ENCODE measurements around the gene GPC5.

The GPC5 gene

DNA sequence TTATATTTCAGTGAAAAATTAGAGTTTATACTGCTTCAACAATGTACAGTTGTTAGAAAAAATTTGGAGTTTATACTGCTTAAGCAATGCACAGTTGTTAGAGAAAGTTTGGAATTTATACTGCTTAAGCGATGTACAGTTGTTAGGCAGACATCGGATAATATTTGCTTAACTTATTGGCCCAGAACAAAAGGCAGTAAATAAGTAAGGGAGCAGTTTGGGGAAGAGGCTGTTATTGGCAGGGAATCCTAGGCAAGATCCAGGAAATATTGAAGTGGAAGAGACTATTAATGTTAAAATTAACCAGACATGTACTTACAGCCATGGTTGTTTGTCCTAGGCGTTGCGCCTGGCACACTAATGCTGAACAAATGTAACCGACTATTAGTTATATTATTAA, 166.9 kb downstream of the GPC5 start:
- no peak overlapping the region for H3K27ac ChIP-seq (ENCODE audit: extremely low read depth, low read depth, low read length)
- no peaks in the 10 kb centered on the region for H3K4me1 ChIP-seq (ENCODE audit: control insufficient read depth, insufficient read depth, low read length)
- no peaks in the 10 kb centered on the region for H3K36me3 ChIP-seq (ENCODE audit: control insufficient read depth in 2 of 2, insufficient read depth in 1 of 2, low read length in 2 of 2)
- TF ChIP-seq ZNF391 (tag by site-specific recombination; IDR thresholded peaks at IDR 0.05; ENCODE audit: borderline replicate concordance, low read depth) (no peak), ZNF548 (tag by site-specific recombination; IDR thresholded peaks at IDR 0.05) (no peak), ZNF626 (tag by site-specific recombination; IDR thresholded peaks at IDR 0.05) (no peak), ZNF660 (tag by site-specific recombination; IDR thresholded peaks at IDR 0.05) (no peak), PRDM1 (tag by site-specific recombination; IDR thresholded peaks at IDR 0.05) (no peak), ZNF560 (tag by site-specific recombination; IDR thresholded peaks at IDR 0.05; ENCODE audit: borderline replicate concordance) (no peak), ZFP41 (tag by site-specific recombination; IDR thresholded peaks at IDR 0.05; ENCODE audit: borderline replicate concordance) (no peak), ZNF248 (tag by site-specific recombination; IDR thresholded peaks at IDR 0.05) (no peak), ZFP69B (tag by site-specific recombination; IDR thresholded peaks at IDR 0.05) (no peak), ZNF701 (tag by site-specific recombination; IDR thresholded peaks at IDR 0.05) (no peak), ZIC2 (tag by site-specific recombination; IDR thresholded peaks at IDR 0.05) (no peak), YY2 (tag by site-specific recombination; IDR thresholded peaks at IDR 0.05) (no peak), GLI4 (tag by site-specific recombination; IDR thresholded peaks at IDR 0.05) (no peak), ZNF529 (tag by site-specific recombination; IDR thresholded peaks at IDR 0.05; ENCODE audit: insufficient replicate concordance) (no peak), ZFP3 (tag by site-specific recombination; IDR thresholded peaks at IDR 0.05; ENCODE audit: low read depth) (no peak), ZNF558 (tag by site-specific recombination; IDR thresholded peaks at IDR 0.05) (no peak)
- TF ChIP-seq, protein P1, sequence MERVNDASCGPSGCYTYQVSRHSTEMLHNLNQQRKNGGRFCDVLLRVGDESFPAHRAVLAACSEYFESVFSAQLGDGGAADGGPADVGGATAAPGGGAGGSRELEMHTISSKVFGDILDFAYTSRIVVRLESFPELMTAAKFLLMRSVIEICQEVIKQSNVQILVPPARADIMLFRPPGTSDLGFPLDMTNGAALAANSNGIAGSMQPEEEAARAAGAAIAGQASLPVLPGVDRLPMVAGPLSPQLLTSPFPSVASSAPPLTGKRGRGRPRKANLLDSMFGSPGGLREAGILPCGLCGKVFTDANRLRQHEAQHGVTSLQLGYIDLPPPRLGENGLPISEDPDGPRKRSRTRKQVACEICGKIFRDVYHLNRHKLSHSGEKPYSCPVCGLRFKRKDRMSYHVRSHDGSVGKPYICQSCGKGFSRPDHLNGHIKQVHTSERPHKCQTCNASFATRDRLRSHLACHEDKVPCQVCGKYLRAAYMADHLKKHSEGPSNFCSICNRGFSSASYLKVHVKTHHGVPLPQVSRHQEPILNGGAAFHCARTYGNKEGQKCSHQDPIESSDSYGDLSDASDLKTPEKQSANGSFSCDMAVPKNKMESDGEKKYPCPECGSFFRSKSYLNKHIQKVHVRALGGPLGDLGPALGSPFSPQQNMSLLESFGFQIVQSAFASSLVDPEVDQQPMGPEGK (tag by site-specific recombination; IDR thresholded peaks at IDR 0.05) = no peak
- TF ChIP-seq, protein P2, sequence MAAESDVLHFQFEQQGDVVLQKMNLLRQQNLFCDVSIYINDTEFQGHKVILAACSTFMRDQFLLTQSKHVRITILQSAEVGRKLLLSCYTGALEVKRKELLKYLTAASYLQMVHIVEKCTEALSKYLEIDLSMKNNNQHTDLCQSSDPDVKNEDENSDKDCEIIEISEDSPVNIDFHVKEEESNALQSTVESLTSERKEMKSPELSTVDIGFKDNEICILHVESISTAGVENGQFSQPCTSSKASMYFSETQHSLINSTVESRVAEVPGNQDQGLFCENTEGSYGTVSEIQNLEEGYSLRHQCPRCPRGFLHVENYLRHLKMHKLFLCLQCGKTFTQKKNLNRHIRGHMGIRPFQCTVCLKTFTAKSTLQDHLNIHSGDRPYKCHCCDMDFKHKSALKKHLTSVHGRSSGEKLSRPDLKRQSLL (tag by site-specific recombination; IDR thresholded peaks at IDR 0.05) = no peak
- TF ChIP-seq, protein P3, sequence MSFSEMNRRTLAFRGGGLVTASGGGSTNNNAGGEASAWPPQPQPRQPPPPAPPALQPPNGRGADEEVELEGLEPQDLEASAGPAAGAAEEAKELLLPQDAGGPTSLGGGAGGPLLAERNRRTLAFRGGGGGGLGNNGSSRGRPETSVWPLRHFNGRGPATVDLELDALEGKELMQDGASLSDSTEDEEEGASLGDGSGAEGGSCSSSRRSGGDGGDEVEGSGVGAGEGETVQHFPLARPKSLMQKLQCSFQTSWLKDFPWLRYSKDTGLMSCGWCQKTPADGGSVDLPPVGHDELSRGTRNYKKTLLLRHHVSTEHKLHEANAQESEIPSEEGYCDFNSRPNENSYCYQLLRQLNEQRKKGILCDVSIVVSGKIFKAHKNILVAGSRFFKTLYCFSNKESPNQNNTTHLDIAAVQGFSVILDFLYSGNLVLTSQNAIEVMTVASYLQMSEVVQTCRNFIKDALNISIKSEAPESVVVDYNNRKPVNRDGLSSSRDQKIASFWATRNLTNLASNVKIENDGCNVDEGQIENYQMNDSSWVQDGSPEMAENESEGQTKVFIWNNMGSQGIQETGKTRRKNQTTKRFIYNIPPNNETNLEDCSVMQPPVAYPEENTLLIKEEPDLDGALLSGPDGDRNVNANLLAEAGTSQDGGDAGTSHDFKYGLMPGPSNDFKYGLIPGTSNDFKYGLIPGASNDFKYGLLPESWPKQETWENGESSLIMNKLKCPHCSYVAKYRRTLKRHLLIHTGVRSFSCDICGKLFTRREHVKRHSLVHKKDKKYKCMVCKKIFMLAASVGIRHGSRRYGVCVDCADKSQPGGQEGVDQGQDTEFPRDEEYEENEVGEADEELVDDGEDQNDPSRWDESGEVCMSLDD (tag by site-specific recombination; IDR thresholded peaks at IDR 0.05) = no peak
- no peaks in the 10 kb centered on the region for H3K9me3 ChIP-seq (ENCODE audit: control insufficient read depth, insufficient read depth, low read depth, low read length)
- POLR2A ChIA-PET = no interaction called here
- H3K4me3 ChIP-seq (ENCODE audit: low read depth, low read length) = no peak overlapping the region
- CTCF ChIA-PET = interaction anchor here (0.7 kb wide), 1 partner anchor 128 kb away, joined by 4 read pairs; no protein-coding TSS in a partner anchor

DNA sequence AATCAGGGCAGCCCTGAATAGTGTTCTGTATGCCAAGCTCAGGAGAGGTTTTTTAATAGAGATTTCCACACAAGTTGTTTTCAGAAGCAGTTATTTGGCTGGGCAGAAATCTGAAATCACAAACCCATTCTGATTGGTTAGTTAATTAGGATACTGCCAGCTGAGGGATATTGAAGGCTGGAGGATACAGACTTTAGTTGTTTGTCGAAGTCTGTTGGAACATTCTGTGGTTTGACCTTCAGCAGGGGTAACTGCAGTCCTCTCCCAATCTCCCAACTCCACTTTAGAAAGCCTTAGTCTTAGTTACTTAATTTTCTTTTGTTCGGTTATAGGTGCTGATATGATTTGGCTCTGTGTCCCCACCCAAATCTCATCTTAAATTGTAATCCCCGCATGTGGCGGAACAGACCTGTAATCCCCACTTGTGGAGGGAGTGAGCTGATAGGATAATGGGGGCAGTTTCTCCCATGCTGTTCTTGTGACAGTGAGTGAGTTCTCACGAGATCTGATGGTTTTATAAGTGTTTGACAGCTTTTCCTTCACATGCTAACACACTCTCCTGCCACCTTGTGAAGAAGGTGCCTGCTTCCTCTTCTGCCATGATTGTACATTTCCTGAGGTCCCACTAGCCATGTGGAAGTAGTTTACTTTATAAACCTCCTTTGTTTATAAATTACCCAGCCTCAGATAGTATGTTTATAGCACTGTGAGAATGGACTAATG, 169.2 kb downstream of the GPC5 start:
- CTCF ChIA-PET = no interaction called here
- Histone ChIP-seq H3K4me1 (ENCODE audit: control insufficient read depth, insufficient read depth, low read length) (no peaks in the 10 kb centered on the region), H3K9me3 (ENCODE audit: control insufficient read depth, insufficient read depth, low read depth, low read length) (no peaks in the 10 kb centered on the region), H3K27ac (ENCODE audit: extremely low read depth, low read depth, low read length) (no peak overlapping the region), H3K4me3 (ENCODE audit: low read depth, low read length) (no peak overlapping the region), H3K36me3 (ENCODE audit: control insufficient read depth in 2 of 2, insufficient read depth in 1 of 2, low read length in 2 of 2) (no peaks in the 10 kb centered on the region)
- POLR2A ChIA-PET = no interaction called here
- no peak for TF ChIP-seq SP3 (tag by site-specific recombination; IDR thresholded peaks at IDR 0.05)
- TF ChIP-seq ZNF37A (tag by site-specific recombination; IDR thresholded peaks at IDR 0.05) = no peak
- TF ChIP-seq EGR2 (tag by site-specific recombination; IDR thresholded peaks at IDR 0.05; ENCODE audit: low read depth) = no peak
- TF ChIP-seq RBAK (tag by site-specific recombination; IDR thresholded peaks at IDR 0.05) = no peak
- TF ChIP-seq, protein P4, sequence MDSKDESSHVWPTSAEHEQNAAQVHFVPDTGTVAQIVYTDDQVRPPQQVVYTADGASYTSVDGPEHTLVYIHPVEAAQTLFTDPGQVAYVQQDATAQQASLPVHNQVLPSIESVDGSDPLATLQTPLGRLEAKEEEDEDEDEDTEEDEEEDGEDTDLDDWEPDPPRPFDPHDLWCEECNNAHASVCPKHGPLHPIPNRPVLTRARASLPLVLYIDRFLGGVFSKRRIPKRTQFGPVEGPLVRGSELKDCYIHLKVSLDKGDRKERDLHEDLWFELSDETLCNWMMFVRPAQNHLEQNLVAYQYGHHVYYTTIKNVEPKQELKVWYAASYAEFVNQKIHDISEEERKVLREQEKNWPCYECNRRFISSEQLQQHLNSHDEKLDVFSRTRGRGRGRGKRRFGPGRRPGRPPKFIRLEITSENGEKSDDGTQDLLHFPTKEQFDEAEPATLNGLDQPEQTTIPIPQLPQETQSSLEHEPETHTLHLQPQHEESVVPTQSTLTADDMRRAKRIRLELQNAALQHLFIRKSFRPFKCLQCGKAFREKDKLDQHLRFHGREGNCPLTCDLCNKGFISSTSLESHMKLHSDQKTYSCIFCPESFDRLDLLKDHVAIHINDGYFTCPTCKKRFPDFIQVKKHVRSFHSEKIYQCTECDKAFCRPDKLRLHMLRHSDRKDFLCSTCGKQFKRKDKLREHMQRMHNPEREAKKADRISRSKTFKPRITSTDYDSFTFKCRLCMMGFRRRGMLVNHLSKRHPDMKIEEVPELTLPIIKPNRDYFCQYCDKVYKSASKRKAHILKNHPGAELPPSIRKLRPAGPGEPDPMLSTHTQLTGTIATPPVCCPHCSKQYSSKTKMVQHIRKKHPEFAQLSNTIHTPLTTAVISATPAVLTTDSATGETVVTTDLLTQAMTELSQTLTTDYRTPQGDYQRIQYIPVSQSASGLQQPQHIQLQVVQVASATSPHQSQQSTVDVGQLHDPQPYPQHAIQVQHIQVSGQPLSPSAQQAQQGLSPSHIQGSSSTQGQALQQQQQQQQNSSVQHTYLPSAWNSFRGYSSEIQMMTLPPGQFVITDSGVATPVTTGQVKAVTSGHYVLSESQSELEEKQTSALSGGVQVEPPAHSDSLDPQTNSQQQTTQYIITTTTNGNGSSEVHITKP (tag by site-specific recombination; IDR thresholded peaks at IDR 0.05) = no peak
- no peak for TF ChIP-seq KLF1 (tag by site-specific recombination; IDR thresholded peaks at IDR 0.05)
- TF ChIP-seq ZNF10 (tag by site-specific recombination; IDR thresholded peaks at IDR 0.05) = no peak

Data from HEK293 (cell line).